Glutamatergic neuron (in vitro differentiated cells): Measurements from ENCODE around the gene RNF180. TPM values are rescaled to one million over a fixed set of nuclear protein-coding genes. Genes with fewer than 3 reads are reported as not detected.
"Not testable (repeated sequence)": the region's sequence is repeated elsewhere in the genome, so short reads cannot be mapped to it uniquely, and the experiment has no call there.

Experiments
- DNase-seq: peaks from one replicate; pipeline ENCODE4 v3.0.0; 2022
- H3K27ac Mint-ChIP-seq: one replicate; pipeline ENCODE4 v1.8.0; 2020; ENCODE audit warnings: mild to moderate bottlenecking, mixed read lengths, inconsistent platforms; ENCODE audit not compliant: unreplicated experiment
- H3K27me3 Mint-ChIP-seq: one replicate; pipeline ENCODE4 v1.8.0; 2020; ENCODE audit warnings: mild to moderate bottlenecking, moderate library complexity, mixed read lengths, inconsistent platforms; ENCODE audit not compliant: unreplicated experiment
- H3K36me3 Mint-ChIP-seq: one replicate; pipeline ENCODE4 v1.8.0; 2020; ENCODE audit warnings: mild to moderate bottlenecking, mixed read lengths, inconsistent platforms; ENCODE audit not compliant: unreplicated experiment
- H3K4me1 Mint-ChIP-seq: one replicate; pipeline ENCODE4 v1.8.0; 2020; ENCODE audit warnings: mild to moderate bottlenecking, low read depth, mixed read lengths, inconsistent platforms; ENCODE audit not compliant: unreplicated experiment
- H3K4me3 Mint-ChIP-seq: one replicate; pipeline ENCODE4 v1.8.0; 2020; ENCODE audit warnings: mild to moderate bottlenecking, mixed read lengths, inconsistent platforms; ENCODE audit not compliant: unreplicated experiment
- H3K9me3 Mint-ChIP-seq: one replicate; pipeline ENCODE4 v1.8.0; 2020; ENCODE audit warnings: mild to moderate bottlenecking, moderate library complexity, mixed read lengths, inconsistent platforms; ENCODE audit not compliant: unreplicated experiment
- CTCF ChIP-seq: fragments of 200-600 bp; sonication (generic); IDR thresholded peaks from one replicate; pipeline ENCODE4 v1.5.0; 2021; ENCODE audit not compliant: partially characterized antibody, unreplicated experiment
- total RNA-seq: library from RNA; stranded (reverse); fragmentation: NEBNext Ultra II Directional; extraction: Animal tissue kit (Norgen Biotek cat#: 25700); gene quantifications from one replicate; pipeline ENCODE4 v1.2.1, GENCODE V29; 2021; ENCODE audit not compliant: unreplicated experiment

RNF180 gene
- total RNA-seq, 1 donor from 2014 or later: 9.1 TPM

- Mint-ChIP-seq H3K4me1 (no peaks in the 10 kb centered on the region), H3K27me3 (no peaks in the 10 kb centered on the region), H3K9me3 (no peaks in the 10 kb centered on the region), H3K36me3 (no peaks in the 10 kb centered on the region), H3K4me3 (no peak overlapping the region), H3K27ac (no peak overlapping the region)
- DNase-seq: no peak
- TF ChIP-seq CTCF: no peak
These were observed 103.5 kb downstream of the RNF180 start for GRCh38 chr5:64269164-64269563.

DNA sequence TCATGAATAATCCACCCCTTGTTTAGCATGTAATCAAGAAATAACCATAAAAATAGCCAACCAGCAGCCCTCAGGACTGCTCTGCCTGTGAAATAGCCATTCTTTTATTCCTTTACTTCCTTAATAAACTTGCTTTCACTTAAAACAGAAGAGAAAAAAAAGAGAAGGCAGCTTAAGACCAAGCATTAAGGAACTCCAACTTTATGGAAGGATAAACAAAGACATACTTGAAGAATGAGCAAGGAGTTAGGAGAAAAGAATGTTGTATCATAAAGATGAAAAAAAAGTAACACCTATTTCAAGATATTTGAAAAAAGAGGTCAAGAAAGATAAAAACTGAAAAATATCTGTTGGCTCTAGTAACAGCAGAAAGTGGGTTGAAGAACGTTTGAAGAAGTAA, 107.6 kb downstream of the RNF180 start:
- Mint-ChIP-seq H3K4me1 (no peaks in the 10 kb centered on the region), H3K27me3 (no peaks in the 10 kb centered on the region), H3K9me3 (no peaks in the 10 kb centered on the region), H3K27ac (no peak overlapping the region), H3K36me3 (no peaks in the 10 kb centered on the region), H3K4me3 (no peak overlapping the region)
- no peak for TF ChIP-seq CTCF
- DNase-seq: no peak

DNA sequence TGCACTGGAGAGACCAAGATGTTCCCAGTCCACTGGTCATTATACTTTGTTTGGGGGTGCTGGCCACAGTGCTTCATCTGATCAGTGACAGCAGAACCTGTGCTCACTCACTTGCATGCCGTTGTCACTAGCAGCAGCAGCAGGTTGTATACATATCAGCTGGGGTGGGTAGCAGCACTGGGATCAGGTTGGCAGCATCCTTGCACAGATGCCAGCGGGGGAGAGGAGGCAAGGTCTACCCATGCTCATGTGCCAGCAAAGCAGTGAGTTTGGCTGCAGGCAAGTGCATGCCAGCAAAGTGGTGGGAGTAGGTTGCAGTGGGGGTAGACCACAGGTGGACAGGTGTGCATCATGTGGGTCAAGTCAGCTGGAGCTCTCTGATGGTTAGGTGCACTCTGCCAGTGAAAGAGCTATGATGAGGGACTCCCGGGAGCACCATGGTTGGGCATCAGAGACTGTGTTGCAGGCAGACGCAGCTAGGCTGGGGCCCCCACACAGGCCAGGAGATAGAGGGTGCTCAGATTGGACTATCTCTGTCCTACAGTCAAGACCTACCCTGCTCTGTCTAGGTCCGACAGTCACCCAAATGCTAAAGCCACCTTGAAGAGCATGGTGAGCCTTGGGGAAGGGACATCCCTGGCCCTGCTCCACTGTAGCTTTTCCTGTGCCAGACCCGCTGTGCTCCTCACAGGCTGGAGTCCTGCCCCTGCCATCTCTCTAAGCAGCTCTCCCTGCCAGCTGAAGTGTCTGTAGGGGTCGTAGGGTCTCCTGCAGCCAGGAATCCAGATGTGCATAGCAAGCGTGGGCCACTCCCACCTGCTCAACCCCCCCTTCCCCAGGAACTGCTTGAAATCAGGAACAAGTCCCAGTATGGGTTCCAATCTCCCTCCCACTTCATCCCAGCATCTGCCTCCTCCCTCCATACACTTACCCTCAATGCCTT, 119.8 kb downstream of the RNF180 start:
- H3K9me3 Mint-ChIP-seq: peaks cover 9% of the 10 kb centered on the region
- no peak overlapping the region for H3K4me3 Mint-ChIP-seq
- peaks cover 16% of the 10 kb centered on the region for H3K36me3 Mint-ChIP-seq
- H3K4me1 Mint-ChIP-seq: no peaks in the 10 kb centered on the region
- H3K27me3 Mint-ChIP-seq: peaks cover 4% of the 10 kb centered on the region
- no peak overlapping the region for H3K27ac Mint-ChIP-seq
- no peak for TF ChIP-seq CTCF
- no peak for DNase-seq

DNA sequence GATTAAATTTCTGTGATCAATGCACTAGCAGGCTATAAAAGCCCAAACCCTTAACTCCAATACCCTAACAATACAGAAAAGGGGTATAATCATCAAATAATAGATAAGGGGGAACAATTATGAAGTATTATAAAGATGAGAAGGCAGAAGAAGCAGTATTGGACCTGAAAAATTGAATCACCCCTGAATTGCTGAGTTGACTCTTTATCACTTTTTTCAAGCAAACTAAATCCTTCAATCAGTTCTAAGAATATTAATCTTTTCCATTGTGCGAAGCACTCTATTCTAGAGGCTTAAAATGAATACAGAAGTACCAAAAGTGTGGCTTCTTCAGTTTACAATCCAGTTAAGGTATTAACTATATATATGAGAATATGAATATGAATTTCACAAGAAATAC, 120.7 kb downstream of the RNF180 start:
- Mint-ChIP-seq H3K36me3 (peaks cover 20% of the 10 kb centered on the region), H3K4me1 (no peaks in the 10 kb centered on the region), H3K9me3 (peaks cover 9% of the 10 kb centered on the region)

GRCh38 chr5:64288496-64288895, 122.9 kb downstream of the RNF180 start:
- not testable (repeated sequence) for H3K4me1 Mint-ChIP-seq

More for the DNA sequence above, 120.7 kb downstream of the RNF180 start:
- no peak for TF ChIP-seq CTCF
- no peak for DNase-seq
- Mint-ChIP-seq H3K27me3 (peaks cover 4% of the 10 kb centered on the region), H3K4me3 (no peak overlapping the region), H3K27ac (no peak overlapping the region)

More at GRCh38 chr5:64288496-64288895, 122.9 kb downstream of the RNF180 start:
- H3K36me3 Mint-ChIP-seq: peaks cover 22% of the 10 kb centered on the region
- not testable (repeated sequence) for DNase-seq, H3K9me3 Mint-ChIP-seq, H3K27ac Mint-ChIP-seq, H3K4me3 Mint-ChIP-seq, H3K27me3 Mint-ChIP-seq
